HEK293 (cell line): ENCODE measurements around the gene DISC1.

ENCODE experiments used
- FEZF1 ChIP-seq: fragments of 450-650 bp; formaldehyde crosslinking; IDR thresholded peaks from 2 replicates; pipeline ENCODE4 v1.5.1; 2016; ENCODE audit warnings: missing biosample characterization, missing genetic modification characterization
- HOXC10 ChIP-seq: sonication (generic); formaldehyde crosslinking; IDR thresholded peaks from 2 replicates; pipeline ENCODE4 v1.8.1; 2023; ENCODE audit warnings: mild to moderate bottlenecking, missing genetic modification reagents
- KLF1 ChIP-seq: fragments of 450-650 bp; formaldehyde crosslinking; IDR thresholded peaks from 2 replicates; pipeline ENCODE4 v1.5.1; 2016; ENCODE audit warnings: missing biosample characterization, missing genetic modification characterization
- MEIS1 ChIP-seq: sonication (generic); formaldehyde crosslinking; IDR thresholded peaks from 2 replicates; pipeline ENCODE4 v1.8.1; 2022; ENCODE audit warnings: missing genetic modification reagents, mild to moderate bottlenecking, borderline replicate concordance
- OVOL3 ChIP-seq: fragments of 450-650 bp; formaldehyde crosslinking; IDR thresholded peaks from 2 replicates; pipeline ENCODE4 v1.5.1; 2016; ENCODE audit warnings: missing biosample characterization, missing genetic modification characterization
- PRDM1 ChIP-seq: fragments of 450-650 bp; formaldehyde crosslinking; IDR thresholded peaks from 2 replicates; pipeline ENCODE4; 2016; ENCODE audit warnings: missing biosample characterization, missing genetic modification characterization
- SCRT2 ChIP-seq: fragments of 450-650 bp; formaldehyde crosslinking; IDR thresholded peaks from 2 replicates; pipeline ENCODE4 v1.5.1; 2016; ENCODE audit warnings: missing biosample characterization, missing genetic modification characterization
- TCF7L2 ChIP-seq: IDR thresholded peaks from 2 replicates; pipeline ENCODE4 v1.6.1; 2011; ENCODE audit warnings: low read depth, mild to moderate bottlenecking, inconsistent platforms, low read length, moderate library complexity, borderline replicate concordance
- WT1 ChIP-seq: fragments of 450-650 bp; formaldehyde crosslinking; IDR thresholded peaks from 2 replicates; pipeline ENCODE4 v1.5.1; 2016; ENCODE audit warnings: missing biosample characterization, missing genetic modification characterization
- YY2 ChIP-seq: fragments of 450-650 bp; formaldehyde crosslinking; IDR thresholded peaks from 2 replicates; pipeline ENCODE4 v1.5.1; 2016; ENCODE audit warnings: missing biosample characterization, missing genetic modification characterization
- ZBTB20 ChIP-seq: fragments of 450-650 bp; formaldehyde crosslinking; IDR thresholded peaks from 2 replicates; pipeline ENCODE4 v1.5.1; 2016; ENCODE audit warnings: missing biosample characterization, missing genetic modification characterization
- ZFP41 ChIP-seq: fragments of 450-650 bp; formaldehyde crosslinking; IDR thresholded peaks from 2 replicates; pipeline ENCODE4 v1.5.1; 2016; ENCODE audit warnings: missing biosample characterization, missing genetic modification characterization, borderline replicate concordance
- ZNF155 ChIP-seq: fragments of 450-650 bp; formaldehyde crosslinking; IDR thresholded peaks from 2 replicates; pipeline ENCODE4 v1.5.1; 2016; ENCODE audit warnings: missing biosample characterization, missing genetic modification characterization
- ZNF2 ChIP-seq: fragments of 450-650 bp; formaldehyde crosslinking; IDR thresholded peaks from 2 replicates; pipeline ENCODE4 v1.5.1; 2016; ENCODE audit warnings: missing biosample characterization, missing genetic modification characterization
- ZNF266 ChIP-seq: fragments of 450-650 bp; formaldehyde crosslinking; IDR thresholded peaks from 2 replicates; pipeline ENCODE4 v1.5.1; 2016; ENCODE audit warnings: missing biosample characterization, missing genetic modification characterization, low read depth
- ZNF350 ChIP-seq: fragments of 450-650 bp; formaldehyde crosslinking; IDR thresholded peaks from 2 replicates; pipeline ENCODE4 v1.5.0; 2017; ENCODE audit warnings: missing biosample characterization, mild to moderate bottlenecking, missing genetic modification characterization
- ZNF548 ChIP-seq: fragments of 450-650 bp; formaldehyde crosslinking; IDR thresholded peaks from 2 replicates; pipeline ENCODE4 v1.5.1; 2016; ENCODE audit warnings: missing biosample characterization, missing genetic modification characterization
- ZNF561 ChIP-seq: fragments of 450-650 bp; IDR thresholded peaks from 2 replicates; pipeline ENCODE4 v1.5.1; 2018; ENCODE audit warnings: missing biosample characterization, missing genetic modification characterization, borderline replicate concordance
- ZNF610 ChIP-seq: fragments of 450-650 bp; formaldehyde crosslinking; IDR thresholded peaks from 2 replicates; pipeline ENCODE4 v1.5.1; 2016; ENCODE audit warnings: missing biosample characterization, missing genetic modification characterization, borderline replicate concordance
- ZXDB ChIP-seq: fragments of 450-650 bp; formaldehyde crosslinking; IDR thresholded peaks from 2 replicates; pipeline ENCODE4 v1.5.1; 2016; ENCODE audit warnings: missing biosample characterization, missing genetic modification characterization
- TF ChIP-seq, protein P1 (sequence below): fragments of 450-650 bp; formaldehyde crosslinking; IDR thresholded peaks from 2 replicates; pipeline ENCODE4 v1.5.1; 2016; ENCODE audit warnings: missing biosample characterization, missing genetic modification characterization
- TF ChIP-seq, protein P2 (sequence below): fragments of 450-650 bp; formaldehyde crosslinking; IDR thresholded peaks from 2 replicates; pipeline ENCODE4 v1.5.0; 2017; ENCODE audit warnings: missing biosample characterization, missing genetic modification characterization, borderline replicate concordance
- TF ChIP-seq, protein P3 (sequence below): fragments of 450-650 bp; formaldehyde crosslinking; IDR thresholded peaks from 2 replicates; pipeline ENCODE4 v1.5.1; 2016; ENCODE audit warnings: missing biosample characterization, missing genetic modification characterization
- TF ChIP-seq, protein P4 (sequence below): fragments of 450-650 bp; formaldehyde crosslinking; IDR thresholded peaks from 2 replicates; pipeline ENCODE4 v1.5.1; 2016; ENCODE audit warnings: missing biosample characterization, missing genetic modification characterization, borderline replicate concordance
- TF ChIP-seq, protein P5 (sequence below): fragments of 450-650 bp; formaldehyde crosslinking; IDR thresholded peaks from 2 replicates; pipeline ENCODE4 v1.5.1; 2017; ENCODE audit warnings: missing biosample characterization, missing genetic modification characterization
- TF ChIP-seq, protein P6 (sequence below): fragments of 450-650 bp; formaldehyde crosslinking; IDR thresholded peaks from 2 replicates; pipeline ENCODE4 v1.5.1; 2016; ENCODE audit warnings: missing biosample characterization, missing genetic modification characterization

The DISC1 gene

DNA sequence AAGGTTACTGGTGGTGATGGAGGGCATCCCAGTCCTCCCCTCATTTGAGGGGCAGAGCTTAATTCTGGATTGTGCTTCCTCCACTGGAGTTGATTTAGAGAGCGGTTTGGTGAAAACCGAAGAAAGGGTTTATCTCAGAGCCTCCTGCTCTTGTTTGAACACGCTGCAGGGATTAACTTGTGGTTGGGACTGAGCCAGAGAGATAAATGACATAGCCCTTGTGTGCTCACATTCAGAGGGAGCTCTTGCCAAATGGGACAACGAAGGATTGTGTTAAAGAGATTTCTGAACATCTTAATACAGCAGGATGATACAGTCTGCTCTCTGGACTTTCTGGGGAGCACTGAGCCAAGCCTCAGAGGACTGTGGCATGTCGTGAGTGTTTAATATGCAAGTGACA lies 308.2 kb downstream of the DISC1 start (continued):
- TF ChIP-seq, protein P1, sequence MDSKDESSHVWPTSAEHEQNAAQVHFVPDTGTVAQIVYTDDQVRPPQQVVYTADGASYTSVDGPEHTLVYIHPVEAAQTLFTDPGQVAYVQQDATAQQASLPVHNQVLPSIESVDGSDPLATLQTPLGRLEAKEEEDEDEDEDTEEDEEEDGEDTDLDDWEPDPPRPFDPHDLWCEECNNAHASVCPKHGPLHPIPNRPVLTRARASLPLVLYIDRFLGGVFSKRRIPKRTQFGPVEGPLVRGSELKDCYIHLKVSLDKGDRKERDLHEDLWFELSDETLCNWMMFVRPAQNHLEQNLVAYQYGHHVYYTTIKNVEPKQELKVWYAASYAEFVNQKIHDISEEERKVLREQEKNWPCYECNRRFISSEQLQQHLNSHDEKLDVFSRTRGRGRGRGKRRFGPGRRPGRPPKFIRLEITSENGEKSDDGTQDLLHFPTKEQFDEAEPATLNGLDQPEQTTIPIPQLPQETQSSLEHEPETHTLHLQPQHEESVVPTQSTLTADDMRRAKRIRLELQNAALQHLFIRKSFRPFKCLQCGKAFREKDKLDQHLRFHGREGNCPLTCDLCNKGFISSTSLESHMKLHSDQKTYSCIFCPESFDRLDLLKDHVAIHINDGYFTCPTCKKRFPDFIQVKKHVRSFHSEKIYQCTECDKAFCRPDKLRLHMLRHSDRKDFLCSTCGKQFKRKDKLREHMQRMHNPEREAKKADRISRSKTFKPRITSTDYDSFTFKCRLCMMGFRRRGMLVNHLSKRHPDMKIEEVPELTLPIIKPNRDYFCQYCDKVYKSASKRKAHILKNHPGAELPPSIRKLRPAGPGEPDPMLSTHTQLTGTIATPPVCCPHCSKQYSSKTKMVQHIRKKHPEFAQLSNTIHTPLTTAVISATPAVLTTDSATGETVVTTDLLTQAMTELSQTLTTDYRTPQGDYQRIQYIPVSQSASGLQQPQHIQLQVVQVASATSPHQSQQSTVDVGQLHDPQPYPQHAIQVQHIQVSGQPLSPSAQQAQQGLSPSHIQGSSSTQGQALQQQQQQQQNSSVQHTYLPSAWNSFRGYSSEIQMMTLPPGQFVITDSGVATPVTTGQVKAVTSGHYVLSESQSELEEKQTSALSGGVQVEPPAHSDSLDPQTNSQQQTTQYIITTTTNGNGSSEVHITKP, result no peak
- TF ChIP-seq, protein P2, sequence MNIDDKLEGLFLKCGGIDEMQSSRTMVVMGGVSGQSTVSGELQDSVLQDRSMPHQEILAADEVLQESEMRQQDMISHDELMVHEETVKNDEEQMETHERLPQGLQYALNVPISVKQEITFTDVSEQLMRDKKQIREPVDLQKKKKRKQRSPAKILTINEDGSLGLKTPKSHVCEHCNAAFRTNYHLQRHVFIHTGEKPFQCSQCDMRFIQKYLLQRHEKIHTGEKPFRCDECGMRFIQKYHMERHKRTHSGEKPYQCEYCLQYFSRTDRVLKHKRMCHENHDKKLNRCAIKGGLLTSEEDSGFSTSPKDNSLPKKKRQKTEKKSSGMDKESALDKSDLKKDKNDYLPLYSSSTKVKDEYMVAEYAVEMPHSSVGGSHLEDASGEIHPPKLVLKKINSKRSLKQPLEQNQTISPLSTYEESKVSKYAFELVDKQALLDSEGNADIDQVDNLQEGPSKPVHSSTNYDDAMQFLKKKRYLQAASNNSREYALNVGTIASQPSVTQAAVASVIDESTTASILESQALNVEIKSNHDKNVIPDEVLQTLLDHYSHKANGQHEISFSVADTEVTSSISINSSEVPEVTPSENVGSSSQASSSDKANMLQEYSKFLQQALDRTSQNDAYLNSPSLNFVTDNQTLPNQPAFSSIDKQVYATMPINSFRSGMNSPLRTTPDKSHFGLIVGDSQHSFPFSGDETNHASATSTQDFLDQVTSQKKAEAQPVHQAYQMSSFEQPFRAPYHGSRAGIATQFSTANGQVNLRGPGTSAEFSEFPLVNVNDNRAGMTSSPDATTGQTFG, result no peak
- TF ChIP-seq, protein P3, sequence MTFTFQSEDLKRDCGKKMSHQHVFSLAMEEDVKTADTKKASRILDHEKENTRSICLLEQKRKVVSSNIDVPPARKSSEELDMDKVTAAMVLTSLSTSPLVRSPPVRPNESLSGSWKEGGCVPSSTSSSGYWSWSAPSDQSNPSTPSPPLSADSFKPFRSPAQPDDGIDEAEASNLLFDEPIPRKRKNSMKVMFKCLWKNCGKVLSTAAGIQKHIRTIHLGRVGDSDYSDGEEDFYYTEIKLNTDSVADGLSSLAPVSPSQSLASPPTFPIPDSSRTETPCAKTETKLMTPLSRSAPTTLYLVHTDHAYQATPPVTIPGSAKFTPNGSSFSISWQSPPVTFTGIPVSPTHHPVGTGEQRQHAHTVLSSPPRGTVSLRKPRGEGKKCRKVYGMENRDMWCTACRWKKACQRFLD, result no peak
- TF ChIP-seq ZNF350 (tag by site-specific recombination), result no peak
- peak; percentile 90 for TF ChIP-seq ZNF610 (tag by site-specific recombination)
- peak; percentile 82; the same call in 1 of the 2 replicates for TF ChIP-seq ZNF561 (tag by site-specific recombination)
- no peak for TF ChIP-seq ZNF548
- TF ChIP-seq TCF7L2, result no peak
- no peak for TF ChIP-seq ZNF2 (tag by site-specific recombination)
- TF ChIP-seq MEIS1, result no peak
- no peak for TF ChIP-seq PRDM1 (tag by site-specific recombination)
- TF ChIP-seq ZXDB (tag by site-specific recombination), result peak; percentile 63
- TF ChIP-seq ZBTB20 (tag by site-specific recombination), result no peak
- TF ChIP-seq OVOL3 (tag by site-specific recombination), result 0 out of 2 replicates have a peak, but pooled peaks have one; percentile 76
- TF ChIP-seq, protein P4, sequence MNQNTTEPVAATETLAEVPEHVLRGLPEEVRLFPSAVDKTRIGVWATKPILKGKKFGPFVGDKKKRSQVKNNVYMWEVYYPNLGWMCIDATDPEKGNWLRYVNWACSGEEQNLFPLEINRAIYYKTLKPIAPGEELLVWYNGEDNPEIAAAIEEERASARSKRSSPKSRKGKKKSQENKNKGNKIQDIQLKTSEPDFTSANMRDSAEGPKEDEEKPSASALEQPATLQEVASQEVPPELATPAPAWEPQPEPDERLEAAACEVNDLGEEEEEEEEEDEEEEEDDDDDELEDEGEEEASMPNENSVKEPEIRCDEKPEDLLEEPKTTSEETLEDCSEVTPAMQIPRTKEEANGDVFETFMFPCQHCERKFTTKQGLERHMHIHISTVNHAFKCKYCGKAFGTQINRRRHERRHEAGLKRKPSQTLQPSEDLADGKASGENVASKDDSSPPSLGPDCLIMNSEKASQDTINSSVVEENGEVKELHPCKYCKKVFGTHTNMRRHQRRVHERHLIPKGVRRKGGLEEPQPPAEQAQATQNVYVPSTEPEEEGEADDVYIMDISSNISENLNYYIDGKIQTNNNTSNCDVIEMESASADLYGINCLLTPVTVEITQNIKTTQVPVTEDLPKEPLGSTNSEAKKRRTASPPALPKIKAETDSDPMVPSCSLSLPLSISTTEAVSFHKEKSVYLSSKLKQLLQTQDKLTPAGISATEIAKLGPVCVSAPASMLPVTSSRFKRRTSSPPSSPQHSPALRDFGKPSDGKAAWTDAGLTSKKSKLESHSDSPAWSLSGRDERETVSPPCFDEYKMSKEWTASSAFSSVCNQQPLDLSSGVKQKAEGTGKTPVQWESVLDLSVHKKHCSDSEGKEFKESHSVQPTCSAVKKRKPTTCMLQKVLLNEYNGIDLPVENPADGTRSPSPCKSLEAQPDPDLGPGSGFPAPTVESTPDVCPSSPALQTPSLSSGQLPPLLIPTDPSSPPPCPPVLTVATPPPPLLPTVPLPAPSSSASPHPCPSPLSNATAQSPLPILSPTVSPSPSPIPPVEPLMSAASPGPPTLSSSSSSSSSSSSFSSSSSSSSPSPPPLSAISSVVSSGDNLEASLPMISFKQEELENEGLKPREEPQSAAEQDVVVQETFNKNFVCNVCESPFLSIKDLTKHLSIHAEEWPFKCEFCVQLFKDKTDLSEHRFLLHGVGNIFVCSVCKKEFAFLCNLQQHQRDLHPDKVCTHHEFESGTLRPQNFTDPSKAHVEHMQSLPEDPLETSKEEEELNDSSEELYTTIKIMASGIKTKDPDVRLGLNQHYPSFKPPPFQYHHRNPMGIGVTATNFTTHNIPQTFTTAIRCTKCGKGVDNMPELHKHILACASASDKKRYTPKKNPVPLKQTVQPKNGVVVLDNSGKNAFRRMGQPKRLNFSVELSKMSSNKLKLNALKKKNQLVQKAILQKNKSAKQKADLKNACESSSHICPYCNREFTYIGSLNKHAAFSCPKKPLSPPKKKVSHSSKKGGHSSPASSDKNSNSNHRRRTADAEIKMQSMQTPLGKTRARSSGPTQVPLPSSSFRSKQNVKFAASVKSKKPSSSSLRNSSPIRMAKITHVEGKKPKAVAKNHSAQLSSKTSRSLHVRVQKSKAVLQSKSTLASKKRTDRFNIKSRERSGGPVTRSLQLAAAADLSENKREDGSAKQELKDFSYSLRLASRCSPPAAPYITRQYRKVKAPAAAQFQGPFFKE (tag by site-specific recombination), result no peak
- TF ChIP-seq ZNF266 (tag by site-specific recombination), result no peak
- TF ChIP-seq, protein P5, sequence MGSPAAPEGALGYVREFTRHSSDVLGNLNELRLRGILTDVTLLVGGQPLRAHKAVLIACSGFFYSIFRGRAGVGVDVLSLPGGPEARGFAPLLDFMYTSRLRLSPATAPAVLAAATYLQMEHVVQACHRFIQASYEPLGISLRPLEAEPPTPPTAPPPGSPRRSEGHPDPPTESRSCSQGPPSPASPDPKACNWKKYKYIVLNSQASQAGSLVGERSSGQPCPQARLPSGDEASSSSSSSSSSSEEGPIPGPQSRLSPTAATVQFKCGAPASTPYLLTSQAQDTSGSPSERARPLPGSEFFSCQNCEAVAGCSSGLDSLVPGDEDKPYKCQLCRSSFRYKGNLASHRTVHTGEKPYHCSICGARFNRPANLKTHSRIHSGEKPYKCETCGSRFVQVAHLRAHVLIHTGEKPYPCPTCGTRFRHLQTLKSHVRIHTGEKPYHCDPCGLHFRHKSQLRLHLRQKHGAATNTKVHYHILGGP (tag by site-specific recombination), result no peak
- TF ChIP-seq KLF1 (tag by site-specific recombination), result no peak
- TF ChIP-seq ZFP41 (tag by site-specific recombination), result no peak
- no peak for TF ChIP-seq HOXC10 (CRISPR knock-in tag)
- peak; percentile 72; the same call in 1 of the 2 replicates for TF ChIP-seq FEZF1 (tag by site-specific recombination)
- no peak for TF ChIP-seq SCRT2 (tag by site-specific recombination)
- TF ChIP-seq, protein P6, sequence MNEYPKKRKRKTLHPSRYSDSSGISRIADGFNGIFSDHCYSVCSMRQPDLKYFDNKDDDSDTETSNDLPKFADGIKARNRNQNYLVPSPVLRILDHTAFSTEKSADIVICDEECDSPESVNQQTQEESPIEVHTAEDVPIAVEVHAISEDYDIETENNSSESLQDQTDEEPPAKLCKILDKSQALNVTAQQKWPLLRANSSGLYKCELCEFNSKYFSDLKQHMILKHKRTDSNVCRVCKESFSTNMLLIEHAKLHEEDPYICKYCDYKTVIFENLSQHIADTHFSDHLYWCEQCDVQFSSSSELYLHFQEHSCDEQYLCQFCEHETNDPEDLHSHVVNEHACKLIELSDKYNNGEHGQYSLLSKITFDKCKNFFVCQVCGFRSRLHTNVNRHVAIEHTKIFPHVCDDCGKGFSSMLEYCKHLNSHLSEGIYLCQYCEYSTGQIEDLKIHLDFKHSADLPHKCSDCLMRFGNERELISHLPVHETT (tag by site-specific recombination), result no peak
- no peak for TF ChIP-seq WT1 (tag by site-specific recombination)
- TF ChIP-seq ZNF155 (tag by site-specific recombination), result no peak
- TF ChIP-seq YY2, result no peak
